Measurements from ENCODE around the gene ALS2.
"Not testable (repeated sequence)": the region's sequence is repeated elsewhere in the genome, so short reads cannot be mapped to it uniquely, and the experiment has no call there.

DNA sequence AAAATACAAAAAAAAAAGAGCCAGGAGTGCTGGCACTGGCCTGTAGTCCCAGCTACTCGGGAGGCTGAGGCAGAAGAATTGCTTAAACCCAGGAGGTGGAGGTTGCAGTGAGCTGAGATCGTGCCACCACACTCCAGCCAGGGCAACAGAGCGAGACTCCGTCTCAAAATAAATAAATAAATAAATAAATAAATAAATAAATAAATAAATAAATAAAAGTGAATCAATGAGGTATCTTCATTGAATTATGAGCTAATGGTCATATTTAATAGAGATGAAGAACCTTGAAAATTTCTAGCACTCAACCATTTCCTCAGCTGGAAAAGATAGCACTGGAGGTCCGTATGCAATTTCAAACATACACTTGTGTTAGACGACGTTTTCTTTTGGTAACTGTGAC, 16.3 kb downstream of the ALS2 start:
- TF ChIP-seq, protein P1, sequence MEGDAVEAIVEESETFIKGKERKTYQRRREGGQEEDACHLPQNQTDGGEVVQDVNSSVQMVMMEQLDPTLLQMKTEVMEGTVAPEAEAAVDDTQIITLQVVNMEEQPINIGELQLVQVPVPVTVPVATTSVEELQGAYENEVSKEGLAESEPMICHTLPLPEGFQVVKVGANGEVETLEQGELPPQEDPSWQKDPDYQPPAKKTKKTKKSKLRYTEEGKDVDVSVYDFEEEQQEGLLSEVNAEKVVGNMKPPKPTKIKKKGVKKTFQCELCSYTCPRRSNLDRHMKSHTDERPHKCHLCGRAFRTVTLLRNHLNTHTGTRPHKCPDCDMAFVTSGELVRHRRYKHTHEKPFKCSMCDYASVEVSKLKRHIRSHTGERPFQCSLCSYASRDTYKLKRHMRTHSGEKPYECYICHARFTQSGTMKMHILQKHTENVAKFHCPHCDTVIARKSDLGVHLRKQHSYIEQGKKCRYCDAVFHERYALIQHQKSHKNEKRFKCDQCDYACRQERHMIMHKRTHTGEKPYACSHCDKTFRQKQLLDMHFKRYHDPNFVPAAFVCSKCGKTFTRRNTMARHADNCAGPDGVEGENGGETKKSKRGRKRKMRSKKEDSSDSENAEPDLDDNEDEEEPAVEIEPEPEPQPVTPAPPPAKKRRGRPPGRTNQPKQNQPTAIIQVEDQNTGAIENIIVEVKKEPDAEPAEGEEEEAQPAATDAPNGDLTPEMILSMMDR (IDR thresholded peaks at IDR 0.05), result not testable (repeated sequence)
- TF ChIP-seq EP300, POLR2A (IDR thresholded peaks at IDR 0.05): not testable (repeated sequence)

Data from ovary (tissue), 3 donors.